Stromal cell of bone marrow (primary cell): Measurements from ENCODE around the gene NLN.
"Not testable (repeated sequence)": the region's sequence is repeated elsewhere in the genome, so short reads cannot be mapped to it uniquely, and the experiment has no call there.

Source experiments
- DNase-seq: peaks from one replicate; pipeline ENCODE4 v3.0.0-alpha.2; 2012; ENCODE audit warnings: low read depth

The NLN gene

GRCh38 chr5:65871776-65872175, 149.8 kb downstream of the NLN start:
- DNase-seq = not testable (repeated sequence)

DNA sequence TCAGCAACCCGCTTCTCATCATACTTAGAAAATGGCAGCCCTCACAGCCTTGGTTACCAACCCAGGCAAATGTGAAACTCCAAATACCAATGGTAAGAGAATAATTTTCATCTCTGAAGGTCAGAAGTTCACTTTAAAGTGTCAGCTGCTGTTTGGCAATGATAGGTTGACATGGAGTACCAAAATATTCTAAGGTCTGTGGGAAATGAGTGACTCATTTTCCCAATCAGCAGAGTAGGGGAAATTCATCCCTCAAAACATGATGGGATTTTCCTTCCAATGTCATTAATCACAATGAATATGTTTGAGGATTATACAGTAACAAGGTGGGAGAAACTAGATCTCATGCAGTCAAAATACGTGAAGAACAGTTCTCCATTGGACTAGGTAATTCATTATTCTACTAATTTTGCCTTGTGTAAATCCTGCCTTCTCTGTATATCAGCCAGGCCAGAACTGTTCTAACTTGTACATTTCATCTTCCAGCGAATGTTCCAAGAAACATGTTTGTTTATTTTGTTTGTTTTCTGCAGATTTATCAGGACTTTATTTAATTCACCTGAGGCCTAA, 151.3 kb downstream of the NLN start:
- no peak for DNase-seq

- no peak for DNase-seq
Observed at GRCh38 chr5:65874241-65874640, 152.2 kb downstream of the NLN start.

GRCh38 chr5:65876496-65876895, 154.5 kb downstream of the NLN start:
- DNase-seq = no peak

DNA sequence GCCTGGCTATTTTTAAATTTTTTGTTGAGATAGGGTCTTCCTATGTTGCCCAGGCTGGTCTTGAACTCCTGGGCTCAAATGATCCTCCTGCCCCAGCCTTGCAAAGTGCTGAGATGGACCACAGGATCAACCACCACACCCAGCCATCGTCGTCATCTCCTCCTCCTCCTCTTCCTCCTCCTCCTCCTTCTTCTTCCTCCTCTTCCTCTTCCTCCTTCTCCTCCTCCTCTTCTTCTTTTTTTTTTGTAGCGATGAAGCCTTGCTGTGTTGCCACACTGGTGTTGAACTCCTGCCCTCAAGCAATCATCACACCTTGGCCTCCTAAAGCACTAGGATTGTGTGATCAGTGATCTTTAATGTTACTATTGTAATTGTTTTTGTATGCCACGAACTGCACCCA, 155.0 kb downstream of the NLN start:
- DNase-seq = no peak
